ENCODE results near the gene FOXN4.

GRCh38 chr12:109258607-109259544 is 50.2 kb downstream of the FOXN4 start:
- no peak for TF ChIP-seq USF2 (CRISPR knock-in tag; IDR thresholded peaks at IDR 0.05)
- no peak for TF ChIP-seq CTCF (IDR thresholded peaks at IDR 0.05)
- no peak for TF ChIP-seq JAZF1 (CRISPR knock-in tag; IDR thresholded peaks at IDR 0.05)
- no peak for TF ChIP-seq ELF4 (CRISPR knock-in tag; IDR thresholded peaks at IDR 0.05; ENCODE audit: low read depth)
- TF ChIP-seq MLX (CRISPR knock-in tag; IDR thresholded peaks at IDR 0.05) = no peak
- TF ChIP-seq USF1 (CRISPR knock-in tag; IDR thresholded peaks at IDR 0.05) = no peak
- no peak for TF ChIP-seq CBFB (CRISPR knock-in tag; IDR thresholded peaks at IDR 0.05; ENCODE audit: low read depth)

All from WTC11 (cell line).